GM12892 (cell line): ENCODE results near the gene PLA2G4D.

Source experiments
- POLR2A ChIP-seq: IDR thresholded peaks from 2 replicates; pipeline ENCODE4 v1.6.1; 2011; ENCODE audit warnings: low read depth, low read length, control low read depth
- POLR2AphosphoS5 ChIP-seq: IDR thresholded peaks from 2 replicates; pipeline ENCODE4 v1.6.1; 2011; ENCODE audit warnings: low read depth, low read length, control low read depth
- TAF1 ChIP-seq: IDR thresholded peaks from 2 replicates; pipeline ENCODE4 v1.6.1; 2011; ENCODE audit warnings: low read depth, mild to moderate bottlenecking, control low read depth, low read length, borderline replicate concordance

DNA sequence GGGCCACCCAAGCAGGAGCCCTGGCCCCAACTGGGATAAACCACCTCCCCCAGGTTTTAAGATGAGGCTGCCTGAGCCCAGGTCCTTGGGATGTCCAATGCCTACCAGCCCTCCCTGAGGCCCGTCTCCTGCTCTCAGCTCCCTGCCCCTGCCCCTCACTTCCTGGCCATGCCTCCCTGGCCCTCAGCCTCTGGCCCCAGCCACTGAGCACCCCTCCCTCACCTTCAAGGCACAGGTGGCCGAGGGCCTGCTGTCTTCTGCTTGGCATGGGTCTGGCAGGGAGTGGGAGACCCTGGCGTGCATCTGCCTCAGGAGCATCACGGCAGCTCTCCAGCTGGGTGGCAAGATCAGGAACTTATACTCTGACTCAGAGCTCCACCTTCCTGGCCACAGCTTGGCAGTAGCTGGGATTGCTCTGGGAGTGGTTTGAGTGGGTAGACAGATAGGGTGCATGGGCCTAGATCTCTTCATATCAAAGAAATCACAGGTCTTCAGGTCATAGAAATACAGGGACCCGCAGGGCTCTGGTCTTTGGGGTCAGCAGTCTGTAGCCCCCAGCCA, 73.6 kb downstream of the PLA2G4D start, which contains the start of gene PLA2G4E:
- no peak for TF ChIP-seq POLR2AphosphoS5
- no peak for TF ChIP-seq POLR2A
- TF ChIP-seq TAF1 = no peak
